Ovary (tissue), 10 donors: ENCODE data around the gene ST6GAL1. TPM values are rescaled to one million over a fixed set of nuclear protein-coding genes. Genes with fewer than 3 reads are reported as not detected.
A peak's percentile ranks its signal among the peaks of the same experiment; 100 is the strongest.
"Not testable (repeated sequence)": the region's sequence is repeated elsewhere in the genome, so short reads cannot be mapped to it uniquely, and the experiment has no call there.

Source experiments
- DNase-seq, 5 donors: peaks; one replicate each; pipeline ENCODE4 v3.0.0-alpha.2; 2019 to 2020
- H3K27ac ChIP-seq, 2 donors: fragments of 200-600 bp; one replicate each; pipeline versions ENCODE4 v1.5.1 to v1.8.0; 2019 to 2022
- H3K27me3 ChIP-seq: fragments of 200-600 bp; one replicate; pipeline ENCODE4 v1.8.0; 2022
- H3K36me3 ChIP-seq: fragments of 200-600 bp; sonication (generic); one replicate; pipeline ENCODE4 v1.5.1; 2019
- H3K4me1 ChIP-seq: one replicate; pipeline ENCODE4 v1.8.1; 2013; ENCODE audit warnings: mild to moderate bottlenecking, moderate library complexity; ENCODE audit not compliant: insufficient read depth
- H3K4me3 ChIP-seq: fragments of 200-600 bp; sonication (generic); one replicate; pipeline ENCODE4 v1.5.1; 2017
- H3K9me3 ChIP-seq, 2 donors: fragments of 200-600 bp in 1 of 2; sonication (generic) in 1 of 2; one replicate each; pipeline versions ENCODE4 v1.5.1 to v1.8.1; 2013 to 2019; ENCODE audit warnings: mild to moderate bottlenecking in 1 of 2, moderate library complexity in 1 of 2
- CTCF ChIP-seq, 3 donors: fragments of 450-650 bp in 2 of 3; fragments of 200-600 bp in 1 of 3; IDR thresholded peaks; one replicate each; pipeline versions ENCODE4 v1.5.1 to v1.8.0; 2016 to 2022; ENCODE audit warnings: antibody characterized with exemption in 3 of 3, mild to moderate bottlenecking in 1 of 3
- EP300 ChIP-seq: sonication (generic); formaldehyde crosslinking; IDR thresholded peaks from one replicate; pipeline ENCODE4 v1.6.1; 2017; ENCODE audit warnings: antibody characterized with exemption
- POLR2A ChIP-seq: fragments of 450-650 bp; IDR thresholded peaks from one replicate; pipeline ENCODE4 v1.6.1; 2017; ENCODE audit warnings: antibody characterized with exemption, mild to moderate bottlenecking, moderate library complexity
- WGBS, 3 donors: extraction: QIAGEN DNeasy Blood & Tissue Kit in 1 of 3; methylation state at CpG; one replicate each; pipeline versions ENCODE4 v1.1.5 to v1.1.7; 2013 to 2017; 5-methylcytosine and 5-hydroxymethylcytosine counted together
- intact Hi-C, 4 donors: fragments of 100-400 bp; cut with DNase I; formaldehyde crosslinking; loops; one replicate each; pipeline versions ENCODE4 v1.11.0 to v1.15.1; 2022 to 2023
- long read RNA-seq, 3 donors: library from polyadenylated mRNA in 2 of 3; unstranded in 2 of 3; transcript quantifications; one replicate each; pipeline ENCODE4 v2.0.0 and lab custom pipeline, GENCODE V29; 2021 to 2026
- polyA plus RNA-seq, 2 donors: library from polyadenylated mRNA; stranded (reverse); fragments of 200-250 nt in 1 of 2; fragments of 350-450 nt in 1 of 2; fragmentation: Illumina TruSeq in 1 of 2; extraction: RNeasy Lipid Tissue Mini Kit (QIAGEN cat#74804) in 1 of 2; gene quantifications; one replicate each; pipeline ENCODE4 v1.2.3, GENCODE V29; 2013 to 2014
- total RNA-seq, 7 donors: library from RNA; depleted of rRNA in 2 of 7; stranded (reverse); fragments of >200 nt in 2 of 7; fragmentation: NEBNext Ultra II Directional in 3 of 7; extraction: Animal tissue kit (Norgen Biotek cat#: 25700) in 3 of 7; gene quantifications; one replicate each; pipeline versions ENCODE4 v1.1.0 to v1.2.4, GENCODE V29; 2016 to 2023
- donor health status: DM: no; HTN: no; CAD: no; lungs with moderate emphysema.
- donor health status: DM: no; HTN: no; CAD: no.
- donor health status: Bipolar disorder and iron deficiency.
- donor health status: DM: yes; HTN: yes; CAD: no.
- donor health status: DM: no; HTN: no; CAD: no.
- donor health status: DM: yes; HTN: yes; CAD: no.

ST6GAL1 gene
- 10 to 100 TPM; 10.6 to 30.2 (median 28.1) TPM for total RNA-seq
- polyA plus RNA-seq: 10 to 100 TPM; 13.7 to 55.2 TPM
- long read RNA-seq, donor 1, partial matches to known transcripts: 3 of 20 reads
- long read RNA-seq, donor 1, other reads (novel, unspliced or antisense): 17 of 20 reads
- long read RNA-seq, donor 2, full-length matches to known transcripts: 3 of 217 reads
- long read RNA-seq, donor 2, partial matches to known transcripts: 34 of 217 reads
- long read RNA-seq, donor 2, other reads (novel, unspliced or antisense): 180 of 217 reads
- long read RNA-seq, donor 3, full-length matches to known transcripts: 17 of 31 reads
- long read RNA-seq, donor 3, partial matches to known transcripts: 5 of 31 reads
- long read RNA-seq, donor 3, other reads (novel, unspliced or antisense): 9 of 31 reads

- peaks cover 4% of the 10 kb centered on the region for H3K4me1 ChIP-seq
- H3K4me3 ChIP-seq: peak within 1 kb of the TSS; percentile 50
- peak in 1 of 3 donors; percentile 16 for TF ChIP-seq CTCF (IDR thresholded peaks at IDR 0.05)
- TF ChIP-seq EP300: no peak
- H3K36me3 ChIP-seq: no peaks in the 10 kb centered on the region
- no peaks in the 10 kb centered on the region for H3K9me3 ChIP-seq
- intact Hi-C loops: loop anchor here in 1 of 4 donors (5.0 kb wide), 1 partner anchor 47 kb away; no protein-coding TSS in a partner anchor
- peak; percentile 38 to 65 (median 58) for DNase-seq
- peak within 1 kb of the TSS; percentile 30 to 53 for H3K27ac ChIP-seq
- H3K27me3 ChIP-seq: no peaks in the 10 kb centered on the region
- WGBS, 3 donors: 1% methylated on average over 38 of the region's 38 CpGs
Observed at GRCh38 chr3:186930143-186930640, at the start of gene ST6GAL1. TSS of gene ST6GAL1 (plus strand) at chr3:186930526. CDS start at chr3:187042704, 112,178 bp downstream.

- Histone ChIP-seq H3K9me3 (no peaks in the 10 kb centered on the region), H3K27me3 (no peaks in the 10 kb centered on the region), H3K4me3 (no peak overlapping the region), H3K27ac (no peak overlapping the region), H3K4me1 (no peaks in the 10 kb centered on the region), H3K36me3 (no peaks in the 10 kb centered on the region)
- no peak for DNase-seq
- intact Hi-C loops: no loop called here
- 60 to 70% (median 62%) methylated on average over 4 of the region's 4 CpGs for WGBS, 3 donors
- TF ChIP-seq CTCF (IDR thresholded peaks at IDR 0.05): no peak
- no peak for TF ChIP-seq POLR2A
- TF ChIP-seq EP300: no peak
Observed at GRCh38 chr3:186882150-186882524, 48.2 kb upstream of the ST6GAL1 start.

GRCh38 chr3:186882881-186883685 lies 47.2 kb upstream of the ST6GAL1 start:
- Histone ChIP-seq H3K36me3 (no peaks in the 10 kb centered on the region), H3K9me3 (no peaks in the 10 kb centered on the region), H3K27ac (no peak overlapping the region), H3K4me1 (no peaks in the 10 kb centered on the region), H3K4me3 (no peak overlapping the region), H3K27me3 (no peaks in the 10 kb centered on the region)
- no peak for DNase-seq
- intact Hi-C loops: no loop called here
- WGBS, 3 donors: 85 to 93% (median 91%) methylated on average over 6 of the region's 6 CpGs
- no peak for TF ChIP-seq EP300
- TF ChIP-seq POLR2A: no peak
- no peak for TF ChIP-seq CTCF (IDR thresholded peaks at IDR 0.05)

GRCh38 chr3:186883686-186884058 lies 46.7 kb upstream of the ST6GAL1 start:
- DNase-seq: no peak
- 81 to 93% (median 85%) methylated on average over 1 of the region's 1 CpG for WGBS, 3 donors
- Histone ChIP-seq H3K4me1 (no peaks in the 10 kb centered on the region), H3K36me3 (no peaks in the 10 kb centered on the region), H3K27ac (no peak overlapping the region), H3K9me3 (no peaks in the 10 kb centered on the region), H3K4me3 (no peak overlapping the region), H3K27me3 (no peaks in the 10 kb centered on the region)
- TF ChIP-seq CTCF (IDR thresholded peaks at IDR 0.05) (no peak), EP300 (no peak), POLR2A (no peak)
- intact Hi-C loops: no loop called here

GRCh38 chr3:186884868-186885267 lies 45.5 kb upstream of the ST6GAL1 start:
- H3K4me1 ChIP-seq, H3K27me3 ChIP-seq, H3K36me3 ChIP-seq, DNase-seq, intact Hi-C loops, H3K27ac ChIP-seq, H3K9me3 ChIP-seq, H3K4me3 ChIP-seq: not testable (repeated sequence)
- 95% methylated on average over 28 to 29 of the region's 29 CpGs for WGBS, 3 donors
